Left ventricle myocardium superior (tissue), 1 donor: ENCODE measurements around the gene RGL3. TPM values are rescaled to one million over a fixed set of nuclear protein-coding genes. Genes with fewer than 3 reads are reported as not detected.
"Not testable (repeated sequence)": the region's sequence is repeated elsewhere in the genome, so short reads cannot be mapped to it uniquely, and the experiment has no call there.

Experiments used
- ATAC-seq: fragments of 200-7000 bp; cut with Tn5 transposase; one replicate; pipeline ENCODE4 v1.9.1; 2020; ENCODE audit warnings: mild to moderate bottlenecking, moderate library complexity
- DNase-seq: peaks from one replicate; pipeline ENCODE4 v3.0.0-alpha.2; 2020
- intact Hi-C: fragments of 100-400 bp; cut with micrococcal nuclease; formaldehyde crosslinking; loops from one replicate; pipeline ENCODE4 v1.11.0; 2022
- total RNA-seq: library from RNA; stranded (reverse); fragmentation: NEBNext Ultra II Directional; extraction: Animal tissue kit (Norgen Biotek cat#: 25700); gene quantifications from one replicate; pipeline ENCODE4 v1.2.1, GENCODE V29; 2021
- donor health status: DM: no; HTN: yes; CAD: no; lungs with severe emphysema.

RGL3 gene
- total RNA-seq, 1 donor from 2014 or later = 6.4 TPM

DNA sequence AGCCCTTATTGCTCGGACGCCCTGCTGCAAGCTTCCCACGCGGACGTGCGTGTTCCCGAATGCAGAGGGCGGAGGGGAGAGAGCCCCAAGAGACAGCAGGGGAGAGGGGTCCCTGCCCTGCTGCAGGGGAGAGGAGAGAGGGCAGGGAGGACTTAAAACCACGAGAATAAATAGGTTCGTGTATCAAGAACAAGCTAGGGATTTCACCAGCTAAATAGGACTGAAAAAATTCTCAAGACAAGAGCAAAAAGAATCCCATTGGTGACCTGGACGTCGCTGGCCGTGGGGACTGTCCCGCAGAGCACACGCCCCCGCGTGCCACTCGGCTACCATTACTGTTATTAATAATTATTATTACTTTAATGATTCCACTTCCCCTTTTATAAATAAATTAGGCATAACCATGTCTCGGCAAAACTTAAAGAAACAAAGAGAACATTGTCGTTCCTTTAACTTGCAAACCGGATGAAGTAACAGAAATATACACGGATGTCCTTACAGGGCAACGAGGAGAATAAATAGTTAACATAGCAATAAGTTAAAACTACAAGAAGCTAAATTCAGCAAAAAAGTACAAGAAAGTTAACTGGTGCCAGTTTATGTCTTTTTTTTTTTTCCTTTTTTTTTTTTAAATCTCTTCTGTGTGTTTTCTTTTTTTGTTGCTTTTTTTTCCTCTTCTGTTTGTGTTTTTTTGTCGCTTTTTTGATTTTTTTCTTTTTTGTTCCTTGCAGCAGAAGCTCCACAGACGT, 32.9 kb upstream of the RGL3 start:
- intact Hi-C loops = no loop called here
- no peak for DNase-seq
- ATAC-seq = no peak

GRCh38 chr19:11451327-11451870, 32.3 kb upstream of the RGL3 start:
- no peak for ATAC-seq
- intact Hi-C loops = no loop called here
- DNase-seq = no peak

DNA sequence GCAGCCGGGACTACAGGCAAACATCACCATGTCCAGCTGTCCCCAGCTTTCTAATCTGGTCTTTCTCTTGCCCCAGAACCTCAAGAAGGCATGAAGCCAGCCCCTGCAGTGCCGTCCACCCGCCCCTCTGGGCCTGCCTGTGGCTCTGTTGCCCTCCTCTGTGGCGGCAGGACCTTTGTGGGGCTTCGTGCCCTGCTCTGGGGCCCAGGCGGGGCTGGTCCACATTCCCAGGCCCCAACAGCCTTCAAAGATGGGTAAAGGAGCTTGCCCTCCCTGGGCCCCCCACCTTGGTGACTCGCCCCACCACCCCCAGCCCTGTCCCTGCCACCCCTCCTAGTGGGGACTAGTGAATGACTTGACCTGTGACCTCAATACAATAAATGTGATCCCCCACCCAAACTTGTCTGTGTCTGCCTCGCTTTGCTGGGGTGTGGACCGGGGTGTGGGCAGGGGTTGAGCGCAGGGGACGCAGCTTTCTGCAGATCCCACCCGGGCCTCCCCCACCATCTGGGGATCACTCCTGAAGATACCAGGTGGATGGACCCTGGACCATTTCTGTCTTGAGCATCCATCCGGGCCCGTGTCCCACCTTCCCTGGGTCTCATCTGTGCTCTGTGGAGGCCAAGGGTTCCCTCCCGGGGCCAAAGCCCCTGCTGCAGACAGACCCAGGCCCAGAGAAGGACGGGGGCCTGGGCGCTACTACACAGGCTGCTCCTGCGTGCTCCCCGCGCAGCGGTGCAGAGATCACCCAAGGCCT, 31.6 kb upstream of the RGL3 start:
- ATAC-seq (no peak), DNase-seq (no peak)
- intact Hi-C loops = no loop called here

- ATAC-seq (no peak), DNase-seq (no peak)
- intact Hi-C loops = no loop called here
Observed at GRCh38 chr19:11448923-11449554, 29.9 kb upstream of the RGL3 start.

DNA sequence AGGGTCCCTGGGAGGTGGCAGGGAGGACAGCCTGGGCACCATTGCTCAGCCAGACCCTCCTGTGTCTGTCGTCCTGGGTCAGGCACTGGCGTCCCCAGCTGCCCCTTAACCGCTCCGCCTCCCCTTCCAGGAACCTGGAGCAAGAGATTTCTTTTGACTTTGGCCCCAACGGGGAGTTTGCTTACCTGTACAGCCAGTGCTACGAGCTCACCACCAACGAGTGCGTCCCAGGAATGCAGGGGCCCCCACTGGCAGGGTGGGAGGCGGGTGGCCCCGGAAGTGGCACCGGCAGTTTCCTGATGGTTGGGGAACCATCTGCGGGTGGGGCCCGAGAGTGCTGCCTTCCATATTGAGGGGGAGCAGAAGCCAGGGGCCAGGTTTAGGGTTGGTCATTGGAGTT, 29.3 kb upstream of the RGL3 start:
- no peak for DNase-seq
- intact Hi-C loops = no loop called here
- no peak for ATAC-seq

- intact Hi-C loops = no loop called here
Observed at GRCh38 chr19:11447347-11448262, 28.5 kb upstream of the RGL3 start.

DNA sequence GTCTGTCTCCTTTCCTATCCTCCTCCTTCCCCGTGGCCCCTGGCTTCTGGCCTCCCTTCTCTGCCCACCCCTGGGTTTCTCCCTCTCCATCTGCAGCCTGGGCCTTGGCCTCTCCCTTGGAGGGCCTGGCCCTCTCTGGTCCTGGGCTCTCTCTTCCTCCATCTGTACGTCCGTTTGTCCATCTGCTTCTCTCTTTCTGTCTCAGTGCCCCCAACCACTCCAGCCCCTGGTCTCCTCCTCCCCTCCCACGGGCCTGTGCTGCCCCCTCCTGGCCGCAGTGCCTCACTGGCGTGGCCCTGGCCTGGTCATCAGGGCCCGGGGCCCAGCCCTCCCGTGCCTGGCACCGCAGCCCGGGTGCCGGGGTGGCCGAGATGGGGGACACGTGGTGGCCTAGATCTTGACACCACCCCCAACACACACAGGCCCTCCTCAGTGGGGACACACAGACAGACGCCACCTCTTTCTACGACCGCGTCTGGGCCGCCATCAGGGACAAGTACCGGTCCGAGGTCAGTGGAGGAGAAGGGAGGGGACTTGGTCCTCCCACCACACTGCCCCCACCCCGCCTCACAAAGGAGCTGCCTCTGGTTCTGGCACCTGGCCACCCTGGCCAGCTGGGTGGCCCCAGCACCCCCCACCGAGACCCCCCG, 27.7 kb upstream of the RGL3 start:
- ATAC-seq (peak; percentile 73), DNase-seq (peak; percentile 72)
- intact Hi-C loops = no loop called here

More at GRCh38 chr19:11447347-11448262, 28.5 kb upstream of the RGL3 start:
- ATAC-seq (no peak), DNase-seq (no peak)

DNA sequence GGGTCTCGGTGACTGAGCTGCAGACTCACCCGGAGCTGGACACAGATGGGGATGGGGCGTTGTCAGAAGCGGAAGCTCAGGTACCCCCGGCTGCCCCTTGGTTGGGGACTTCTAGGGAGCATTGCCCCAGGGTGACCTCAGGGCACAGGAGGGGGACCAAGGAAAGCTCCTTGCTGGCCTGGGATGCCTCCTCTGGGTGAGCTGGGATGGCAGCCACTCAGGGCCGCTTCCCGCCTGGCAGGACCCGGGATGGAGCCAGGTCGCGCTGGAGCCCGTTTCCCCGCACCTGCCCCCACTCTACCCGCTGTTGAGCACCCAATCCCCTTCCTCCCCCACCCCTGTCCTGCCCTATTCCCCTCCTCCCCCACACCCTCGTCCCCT, 27.1 kb upstream of the RGL3 start:
- ATAC-seq = no peak
- DNase-seq = no peak
- intact Hi-C loops = no loop called here

DNA sequence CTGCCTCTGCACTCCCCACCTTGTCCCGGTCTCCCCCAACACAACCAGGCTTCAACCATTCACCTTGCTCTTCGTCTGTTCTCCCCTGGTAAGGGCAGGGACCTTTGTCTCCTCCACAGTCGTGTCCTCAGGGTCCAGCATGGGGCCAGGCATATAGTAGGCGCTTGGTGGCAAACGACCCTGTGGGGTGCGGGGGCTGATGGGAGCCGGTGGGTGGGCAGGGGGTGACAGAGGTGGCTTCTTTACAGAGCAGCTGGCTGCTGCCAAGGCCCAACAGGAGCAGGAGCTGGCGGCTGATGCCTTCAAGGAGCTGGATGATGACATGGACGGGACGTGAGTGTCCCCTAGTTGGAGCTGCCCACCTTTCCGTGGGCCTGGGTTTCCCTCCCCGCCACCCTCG, 26.0 kb upstream of the RGL3 start:
- DNase-seq (no peak), ATAC-seq (no peak)
- intact Hi-C loops = no loop called here

DNA sequence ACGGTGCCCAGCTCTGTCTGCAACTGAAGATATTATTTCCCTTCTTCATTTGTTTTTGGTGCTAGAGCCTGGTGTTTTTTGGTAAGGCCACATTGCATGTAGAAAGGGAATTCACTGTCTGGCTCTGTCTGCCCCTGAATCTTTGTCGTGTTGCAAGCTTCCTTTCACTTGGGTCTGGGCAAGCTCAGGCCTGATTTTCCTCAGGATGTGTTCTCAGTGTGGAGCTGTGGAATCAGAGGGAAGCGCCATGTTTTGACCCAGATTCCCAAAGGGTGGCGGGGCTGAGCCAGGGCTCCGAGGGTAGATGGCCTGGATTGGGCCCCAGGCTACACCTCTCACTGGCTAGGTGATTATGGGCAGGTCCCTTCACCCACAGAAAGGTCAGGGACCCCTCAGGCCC, 24.9 kb upstream of the RGL3 start:
- DNase-seq (no peak), ATAC-seq (no peak)
- intact Hi-C loops = no loop called here

GRCh38 chr19:11437955-11438354, 18.8 kb upstream of the RGL3 start:
- no peak for DNase-seq
- intact Hi-C loops = no loop called here
- no peak for ATAC-seq

DNA sequence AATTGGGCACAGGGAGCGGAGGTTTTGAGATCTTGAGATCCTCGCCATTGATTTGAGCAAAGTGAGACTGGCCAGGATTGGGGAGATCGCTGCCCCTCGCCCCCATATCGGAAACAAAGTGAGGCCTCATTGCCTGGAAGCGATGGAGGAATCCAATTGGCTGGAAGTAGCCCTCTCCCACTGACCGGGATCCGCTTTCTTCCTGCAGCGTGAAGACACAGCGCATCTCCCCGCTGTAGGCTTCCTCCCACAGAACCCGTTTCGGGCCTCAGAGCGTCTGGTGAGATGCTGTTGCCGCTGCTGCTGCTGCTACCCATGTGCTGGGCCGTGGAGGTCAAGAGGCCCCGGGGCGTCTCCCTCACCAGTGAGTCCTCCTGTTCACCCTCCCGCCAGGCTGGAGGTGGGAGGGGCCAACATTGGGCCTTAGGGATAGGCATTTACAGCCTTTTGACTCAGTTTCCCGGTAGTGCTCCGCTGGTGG, 16.8 kb upstream of the RGL3 start:
- ATAC-seq (no peak), DNase-seq (no peak)
- intact Hi-C loops = no loop called here

DNA sequence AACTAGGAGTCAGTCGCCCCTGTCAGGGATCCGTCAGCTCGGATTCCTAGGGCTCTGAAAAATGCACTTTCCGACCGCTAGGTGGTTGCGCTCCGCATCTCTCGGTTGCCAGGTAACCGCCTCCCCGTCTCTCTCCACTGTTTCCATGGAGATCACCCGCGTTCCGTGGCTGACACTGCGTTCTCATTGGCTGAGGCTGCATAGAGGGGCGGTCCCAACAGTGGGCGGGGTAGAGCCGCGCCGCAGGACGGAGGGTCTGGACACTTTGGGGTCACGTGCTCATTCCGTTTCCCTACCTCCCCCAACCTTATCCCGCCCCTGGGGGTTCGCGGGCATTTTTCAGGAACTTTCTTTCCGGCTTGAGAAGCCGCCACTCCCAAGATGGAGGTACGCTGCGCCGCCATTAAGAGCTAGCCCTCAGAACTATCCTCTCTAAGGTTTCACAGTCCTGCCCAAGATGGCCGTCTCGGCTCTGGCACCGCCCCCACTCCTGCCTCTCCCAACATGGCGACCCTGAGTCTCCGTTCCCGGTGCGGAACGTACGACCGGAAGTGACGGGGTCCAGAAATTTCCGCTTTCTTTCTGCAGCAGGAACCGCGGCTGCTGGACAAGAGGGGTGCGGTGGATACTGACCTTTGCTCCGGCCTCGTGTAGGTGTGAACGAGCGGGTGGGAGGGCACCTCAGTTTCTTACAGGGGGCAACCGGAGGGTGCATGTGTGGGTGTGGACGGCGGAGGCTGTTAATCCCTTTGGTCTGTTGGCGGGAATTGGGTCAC, 16.1 kb upstream of the RGL3 start, which contains the start of the genes ODAD3 and PRKCSH:
Gene ODAD3 (minus strand): TSS at position 65 of the 776 bp plus-strand sequence. CDS start 105 bp downstream, outside the sequence.
Gene PRKCSH (plus strand): TSS at position 579 of the 776 bp plus-strand sequence. CDS start 483 bp downstream, outside the sequence.
- DNase-seq (peak; percentile 98), ATAC-seq (peak; percentile 97)
- intact Hi-C loops = no loop called here

- ATAC-seq = no peak
- no peak for DNase-seq
- intact Hi-C loops = no loop called here
Observed at GRCh38 chr19:11434703-11435056, 15.6 kb upstream of the RGL3 start.

GRCh38 chr19:11433526-11433925, 14.4 kb upstream of the RGL3 start:
- intact Hi-C loops, DNase-seq, ATAC-seq: not testable (repeated sequence)

DNA sequence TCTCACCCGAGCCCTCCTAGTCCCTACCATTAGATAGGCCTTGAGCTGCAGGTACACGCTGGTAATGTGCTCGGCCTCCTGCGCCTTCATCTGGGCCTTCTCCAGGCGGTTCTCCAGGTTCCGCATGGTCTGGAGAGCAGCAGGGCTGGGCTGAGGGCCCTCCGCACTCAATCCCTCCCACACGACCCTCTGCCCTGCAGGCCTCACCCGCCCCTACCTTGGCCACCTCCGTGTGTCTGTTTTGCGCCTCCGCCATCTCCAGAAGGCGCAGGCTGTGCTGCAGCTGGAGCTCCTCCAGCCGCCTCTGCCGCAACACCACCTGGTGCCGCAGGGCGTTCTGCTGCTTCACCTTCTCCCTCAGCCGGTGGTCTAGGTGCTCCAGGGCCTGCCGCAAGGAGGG, 7.5 kb upstream of the RGL3 start:
- no peak for ATAC-seq
- DNase-seq = no peak
- intact Hi-C loops = no loop called here

- DNase-seq = no peak
- intact Hi-C loops = no loop called here
- ATAC-seq = no peak
Observed at GRCh38 chr19:11425719-11426457, 6.8 kb upstream of the RGL3 start.
